H1 (cell line): ENCODE data around the gene DOK6. TPM values are rescaled to one million over a fixed set of nuclear protein-coding genes. Genes with fewer than 3 reads are reported as not detected.

Experiments
- CTCF ChIA-PET: fragments of 300-600 bp; sonication (Branson Sonifier 250); formaldehyde crosslinking; loops from one replicate; lab custom pipeline; 2021; ENCODE audit not compliant: partially characterized antibody; lab: Charles Lee
- POLR2A ChIA-PET: fragments of 300-600 bp; sonication (Branson Sonifier 250); formaldehyde crosslinking; loops from one replicate; lab custom pipeline; 2021; ENCODE audit warnings: inconsistent platforms; ENCODE audit not compliant: partially characterized antibody; lab: Charles Lee
- DNase-seq, 2 experiments: peaks; one replicate each; pipeline versions ENCODE4 v3.0.0 to v3.0.0-alpha.2; 2010 to 2022; ENCODE audit warnings: low spot score in 2 of 2, low read depth in 1 of 2, mixed read lengths in 1 of 2
- FAIRE-seq: peaks from 2 replicates; lab custom pipeline; 2011; peaks lifted over from hg19 to GRCh38; lab: Jason Lieb, UNC
- H2AFZ ChIP-seq: 2 replicates; pipeline ENCODE4 v1.8.1; 2012; ENCODE audit warnings: low read length, inconsistent platforms
- H2AK5ac ChIP-seq: 2 replicates; pipeline ENCODE4 v1.6.1; 2013; ENCODE audit warnings: low read depth, low read length
- H2BK120ac ChIP-seq: replicated peaks from 2 replicates; pipeline ENCODE3; 2013; ENCODE audit warnings: low read depth, low read length, inconsistent platforms
- H2BK12ac ChIP-seq: 2 replicates; pipeline ENCODE4 v1.6.1; 2013; ENCODE audit warnings: low read depth, low read length
- H2BK15ac ChIP-seq: 2 replicates; pipeline ENCODE4 v1.6.1; 2013; ENCODE audit warnings: low read length
- H2BK20ac ChIP-seq: 2 replicates; pipeline ENCODE4 v1.6.1; 2013; ENCODE audit warnings: low read length
- H2BK5ac ChIP-seq: 2 replicates; pipeline ENCODE4 v1.6.1; 2013; ENCODE audit warnings: low read depth, low read length
- H3K14ac ChIP-seq: 2 replicates; pipeline ENCODE4 v1.6.1; 2013; ENCODE audit warnings: inconsistent platforms; ENCODE audit not compliant: insufficient read length
- H3K18ac ChIP-seq: 2 replicates; pipeline ENCODE4 v1.6.1; 2013; ENCODE audit warnings: low read length; ENCODE audit errors: extremely low read depth
- H3K23ac ChIP-seq: 2 replicates; pipeline ENCODE4 v1.6.1; 2013; ENCODE audit warnings: inconsistent platforms; ENCODE audit not compliant: insufficient read length
- H3K23me2 ChIP-seq: 2 replicates; pipeline ENCODE4 v1.6.1; 2013; ENCODE audit warnings: low read depth, low read length
- H3K27ac ChIP-seq: 2 replicates; pipeline ENCODE4 v1.6.1; 2011; ENCODE audit warnings: low read depth, low read length, inconsistent platforms
- H3K27me3 ChIP-seq, 4 experiments: replicated peaks in 1 of 4; 1 replicate in 1 of 4; 2 replicates in 3 of 4; pipeline versions ENCODE4 v1.6.1 to v1.8.1; 2011 to 2013; ENCODE audit warnings: low read length in 3 of 4, mild to moderate bottlenecking in 3 of 4, inconsistent platforms in 2 of 4, mixed read lengths in 2 of 4, moderate library complexity in 1 of 4; ENCODE audit not compliant: control insufficient read depth in 3 of 4, insufficient read depth in 3 of 4; ENCODE audit errors: extremely low read depth in 1 of 4
- H3K36me3 ChIP-seq, 4 experiments: 2 replicates each; pipeline versions ENCODE4 v1.6.1 to v1.8.1; 2011 to 2013; ENCODE audit warnings: mild to moderate bottlenecking in 4 of 4, low read length in 3 of 4, moderate library complexity in 2 of 4, control low read depth in 1 of 4, inconsistent platforms in 1 of 4; ENCODE audit not compliant: insufficient read depth in 4 of 4, control insufficient read depth in 2 of 4
- H3K4ac ChIP-seq: replicated peaks from 2 replicates; pipeline ENCODE3; 2013; ENCODE audit warnings: low read length, low read depth, mixed read lengths, inconsistent platforms; ENCODE audit not compliant: insufficient read length
- H3K4me1 ChIP-seq, 4 experiments: replicated peaks in 1 of 4; 1 replicate in 1 of 4; 2 replicates in 3 of 4; pipeline versions ENCODE4 v1.6.1 to v1.8.1; 2011 to 2013; ENCODE audit warnings: low read length in 3 of 4, inconsistent platforms in 2 of 4, mixed read lengths in 1 of 4; ENCODE audit not compliant: insufficient read depth in 4 of 4, control insufficient read depth in 3 of 4
- H3K4me2 ChIP-seq, 2 experiments: 2 replicates each; pipeline versions ENCODE4 v1.6.1 to v1.8.1; 2011 to 2013; ENCODE audit warnings: low read depth in 2 of 2, low read length in 2 of 2, control low read depth in 1 of 2, inconsistent platforms in 1 of 2, mild to moderate bottlenecking in 1 of 2; ENCODE audit not compliant: insufficient read depth in 1 of 2
- H3K4me3 ChIP-seq, 4 experiments: fragments of 200-600, 300-600 bp in 1 of 4; sonication (generic), shearing (Covaris generic), sonication (Bioruptor Twin) in 1 of 4; 2 replicates each; pipeline versions ENCODE4 v1.5.1 to v1.8.1; 2011 to 2016; ENCODE audit warnings: low read length in 4 of 4, low read depth in 3 of 4, control low read depth in 2 of 4, inconsistent platforms in 2 of 4, mild to moderate bottlenecking in 2 of 4, mixed read lengths in 1 of 4, moderate library complexity in 1 of 4; ENCODE audit not compliant: insufficient read depth in 2 of 4; ENCODE audit errors: extremely low read depth in 1 of 4
- H3K56ac ChIP-seq: replicated peaks from 2 replicates; pipeline ENCODE3; 2013; ENCODE audit warnings: low read depth, mild to moderate bottlenecking, mixed read lengths, low read length, inconsistent platforms; ENCODE audit not compliant: insufficient read length
- H3K79me1 ChIP-seq: 2 replicates; pipeline ENCODE4 v1.6.1; 2013; ENCODE audit warnings: low read depth, low read length, control low read depth
- H3K79me2 ChIP-seq, 2 experiments: 2 replicates each; pipeline versions ENCODE4 v1.6.1 to v1.8.1; 2012 to 2013; ENCODE audit warnings: low read length in 2 of 2, mild to moderate bottlenecking in 2 of 2, inconsistent platforms in 1 of 2; ENCODE audit not compliant: insufficient read depth in 2 of 2, control insufficient read depth in 1 of 2
- H3K9ac ChIP-seq, 4 experiments: replicated peaks in 1 of 4; 1 replicate in 1 of 4; 2 replicates in 3 of 4; pipeline versions ENCODE4 v1.6.1 to v1.8.1; 2011 to 2013; ENCODE audit warnings: low read depth in 3 of 4, low read length in 3 of 4, control low read depth in 2 of 4, mild to moderate bottlenecking in 2 of 4, moderate library complexity in 2 of 4, inconsistent platforms in 1 of 4; ENCODE audit errors: extremely low read depth in 1 of 4
- H3K9me3 ChIP-seq, 2 experiments: 2 replicates each; pipeline versions ENCODE4 v1.6.1 to v1.8.1; 2012 to 2013; ENCODE audit warnings: mild to moderate bottlenecking in 2 of 2, moderate library complexity in 2 of 2, control low read depth in 1 of 2, inconsistent platforms in 1 of 2, low read depth in 1 of 2, low read length in 1 of 2, mixed read lengths in 1 of 2; ENCODE audit not compliant: insufficient read depth in 2 of 2
- H4K20me1 ChIP-seq, 2 experiments: replicated peaks in 1 of 2; 2 replicates each; pipeline versions ENCODE3 to v1.8.1; 2011 to 2013; ENCODE audit warnings: inconsistent platforms in 2 of 2, low read length in 2 of 2, mild to moderate bottlenecking in 1 of 2; ENCODE audit not compliant: insufficient read depth in 2 of 2, control insufficient read depth in 1 of 2
- H4K5ac ChIP-seq: 2 replicates; pipeline ENCODE4 v1.6.1; 2013; ENCODE audit warnings: low read length, low read depth, mixed read lengths, inconsistent platforms; ENCODE audit not compliant: insufficient read length
- H4K8ac ChIP-seq: 2 replicates; pipeline ENCODE4 v1.8.0; 2013; ENCODE audit warnings: mild to moderate bottlenecking, moderate library complexity, low read length, inconsistent platforms; ENCODE audit not compliant: insufficient read depth; ENCODE audit errors: extremely low read depth
- H4K91ac ChIP-seq: replicated peaks from 2 replicates; pipeline ENCODE3; 2013; ENCODE audit warnings: low read length, mixed read lengths, inconsistent platforms; ENCODE audit not compliant: insufficient read length
- CEBPB ChIP-seq: IDR thresholded peaks from 2 replicates; pipeline ENCODE4 v1.6.1; 2012; ENCODE audit warnings: low read depth, low read length
- RXRA ChIP-seq: IDR thresholded peaks from 2 replicates; pipeline ENCODE4 v1.6.1; 2011; ENCODE audit warnings: low read depth, mild to moderate bottlenecking, low read length, moderate library complexity; ENCODE audit not compliant: insufficient read depth
- SIRT6 ChIP-seq: IDR thresholded peaks from one replicate; pipeline ENCODE4 v1.7.1; 2012; ENCODE audit warnings: low read length, inconsistent platforms
- TBP ChIP-seq: IDR thresholded peaks from 2 replicates; pipeline ENCODE4 v1.6.1; 2011; ENCODE audit warnings: low read depth, low read length, improper control_type of control experiment
- WGBS, 2 experiments: shearing (Covaris generic) in 1 of 2; methylation state at CpG; one replicate each; pipeline versions ENCODE4 v1.1.6 to v1.1.7; 2013 to 2015; ENCODE audit warnings: low lambda C conversion rate in 2 of 2, mixed read lengths in 2 of 2, inconsistent platforms in 1 of 2, low coverage in 1 of 2, missing lambda C conversion rate in 1 of 2; ENCODE audit not compliant: insufficient replicate concordance in 2 of 2, insufficient coverage in 1 of 2, insufficient read length in 1 of 2; ENCODE audit errors: extremely low coverage in 1 of 2, missing lambda C conversion rate in 1 of 2; 5-methylcytosine and 5-hydroxymethylcytosine counted together
- polyA plus RNA-seq, 7 experiments: library from polyadenylated mRNA; depleted of rRNA in 3 of 7; stranded (reverse) in 5 of 7; unstranded in 2 of 7; fragments of >200 nt in 5 of 7; fragments of 200-250 nt in 2 of 7; gene quantifications; 1 replicate in 5 of 7; 2 replicates in 1 of 7; 4 replicates in 1 of 7; pipeline versions ENCODE4 v1.2.1 to v1.2.3, GENCODE V29; 2011 to 2013; ENCODE audit warnings: missing spikeins in 2 of 7, mixed read lengths in 2 of 7
- total RNA-seq: library from RNA; stranded (reverse); fragmentation: NEBNext Ultra II Directional; extraction: Animal tissue kit (Norgen Biotek cat#: 25700); gene quantifications from 2 replicates; pipeline ENCODE4 v1.2.1, GENCODE V29; 2021
- TF ChIP-seq, protein P1 (sequence below): IDR thresholded peaks from 2 replicates; pipeline ENCODE4 v1.6.1; 2012; ENCODE audit warnings: inconsistent platforms

Gene DOK6
- total and polyA plus RNA-seq, 2 of the 8 experiments (the other 6 are each of a cell fraction or from before 2014, with no cell fraction given) = 0.33 to 0.50 TPM

DNA sequence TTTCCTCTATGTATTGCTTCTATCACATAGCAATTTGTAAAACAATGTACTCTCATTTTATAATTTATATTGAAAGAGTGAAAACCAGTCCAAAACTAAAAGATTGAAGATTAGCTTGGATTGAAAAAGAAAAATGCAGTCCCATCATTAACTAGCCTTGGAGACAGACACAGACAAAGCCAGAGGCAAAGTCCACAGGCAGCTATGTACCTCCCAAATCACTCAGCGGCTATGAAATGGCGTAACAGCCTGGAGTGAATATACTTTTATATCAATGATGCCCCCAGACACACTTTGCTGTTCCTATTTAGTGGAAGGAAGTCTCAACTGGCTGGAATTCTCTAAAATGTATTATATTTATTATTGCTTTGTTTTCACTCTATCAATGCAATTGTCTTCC lies 33.6 kb upstream of the DOK6 start:
- Histone ChIP-seq H3K23me2 (no peaks in the 10 kb centered on the region), H4K91ac (no peak overlapping the region), H3K4me2 (no peak overlapping the region), H3K18ac (no peak overlapping the region), H3K9ac (no peak overlapping the region), H3K36me3 (no peaks in the 10 kb centered on the region), H2BK12ac (no peak overlapping the region), H4K5ac (no peak overlapping the region), H3K4ac (no peak overlapping the region), H2BK20ac (no peak overlapping the region), H3K4me1 (no peaks in the 10 kb centered on the region), H3K27ac (no peak overlapping the region), H2AFZ (no peak overlapping the region), H4K8ac (no peak overlapping the region), H2BK5ac (no peak overlapping the region), H3K27me3 (no peaks in the 10 kb centered on the region), H3K79me2 (no peaks in the 10 kb centered on the region), H3K9me3 (no peaks in the 10 kb centered on the region), H2AK5ac (no peak overlapping the region), H3K23ac (no peak overlapping the region), H3K4me3 (no peak overlapping the region), H2BK120ac (no peak overlapping the region), H2BK15ac (no peak overlapping the region), H3K56ac (no peak overlapping the region), H4K20me1 (no peaks in the 10 kb centered on the region), H3K79me1 (no peaks in the 10 kb centered on the region), H3K14ac (no peak overlapping the region)
- CTCF ChIA-PET = interaction anchor here (0.8 kb wide), 1 partner anchor 11 kb away, joined by 3 read pairs; no protein-coding TSS in a partner anchor
- no peak for TF ChIP-seq RXRA
- no peak for TF ChIP-seq SIRT6
- no peak for TF ChIP-seq TBP
- TF ChIP-seq CEBPB = no peak
- TF ChIP-seq, protein P1, sequence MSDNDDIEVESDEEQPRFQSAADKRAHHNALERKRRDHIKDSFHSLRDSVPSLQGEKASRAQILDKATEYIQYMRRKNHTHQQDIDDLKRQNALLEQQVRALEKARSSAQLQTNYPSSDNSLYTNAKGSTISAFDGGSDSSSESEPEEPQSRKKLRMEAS = no peak
- DNase-seq = no peak
- POLR2A ChIA-PET = no interaction called here
- FAIRE-seq = no peak
- 92% methylated on average over 2 of the region's 2 CpGs; no CpG with 5 or more reads in 1 of the 2 experiments for WGBS, 2 experiments
